ENCODE measurements around the gene TBPL2.
"Not testable (repeated sequence)": the region's sequence is repeated elsewhere in the genome, so short reads cannot be mapped to it uniquely, and the experiment has no call there.

Gene TBPL2

DNA sequence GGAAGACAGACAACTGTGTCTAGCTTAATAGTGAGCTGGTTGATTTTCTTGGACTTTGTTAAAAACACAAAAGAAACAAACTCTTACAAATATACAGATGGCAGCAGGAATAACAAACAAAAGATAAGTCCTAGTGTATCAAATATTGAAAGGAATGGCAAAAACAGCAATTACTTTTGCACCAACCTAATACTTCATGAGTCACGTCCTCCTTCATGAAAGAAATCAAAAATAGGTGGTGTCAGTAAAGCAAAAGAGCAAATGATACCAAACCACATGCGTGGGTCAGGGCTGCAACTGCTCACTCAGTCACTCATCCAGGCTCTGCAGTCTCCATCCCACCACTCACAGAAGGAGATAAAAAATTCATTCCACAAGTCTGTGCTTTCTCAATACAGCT, 40.6 kb downstream of the TBPL2 start:
- peak; percentile 55 to 64 for ATAC-seq

DNA sequence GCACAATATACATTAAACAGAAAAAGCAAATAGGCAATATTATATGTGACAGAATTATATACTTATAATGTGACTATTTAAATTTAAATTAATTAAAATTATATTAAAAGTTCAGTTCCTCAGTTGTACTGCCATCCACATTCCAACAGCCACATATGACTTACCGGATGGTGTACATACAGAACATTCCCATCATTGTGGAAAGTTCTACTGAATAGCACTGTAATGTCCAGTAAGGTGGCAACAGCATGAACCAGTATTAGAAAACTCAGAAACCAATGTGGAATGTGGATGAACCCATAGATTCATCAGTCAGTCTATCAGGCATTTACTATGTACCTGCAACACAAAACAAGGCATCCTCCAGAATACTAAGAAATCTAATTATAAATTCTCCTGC, 41.2 kb downstream of the TBPL2 start:
- ATAC-seq, result no peak

DNA sequence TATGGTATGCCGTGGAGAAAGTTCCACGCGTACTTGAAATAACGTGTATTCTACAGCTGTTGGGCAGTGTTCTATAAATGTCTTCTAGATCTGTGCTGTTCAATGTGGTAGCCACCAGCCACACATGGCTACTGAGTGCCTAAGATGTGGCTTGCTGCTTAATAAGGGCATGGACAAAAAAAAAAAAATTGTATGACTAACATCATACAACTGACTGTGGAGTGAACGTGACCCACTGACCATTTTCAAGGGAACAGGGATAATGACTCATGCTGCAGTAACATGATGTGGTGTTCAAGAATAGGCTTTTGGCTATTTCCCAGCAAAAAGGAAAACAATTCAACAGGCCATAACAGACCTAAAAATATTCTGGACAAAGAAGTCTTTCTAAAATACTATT, 41.7 kb downstream of the TBPL2 start:
- no peak for ATAC-seq

DNA sequence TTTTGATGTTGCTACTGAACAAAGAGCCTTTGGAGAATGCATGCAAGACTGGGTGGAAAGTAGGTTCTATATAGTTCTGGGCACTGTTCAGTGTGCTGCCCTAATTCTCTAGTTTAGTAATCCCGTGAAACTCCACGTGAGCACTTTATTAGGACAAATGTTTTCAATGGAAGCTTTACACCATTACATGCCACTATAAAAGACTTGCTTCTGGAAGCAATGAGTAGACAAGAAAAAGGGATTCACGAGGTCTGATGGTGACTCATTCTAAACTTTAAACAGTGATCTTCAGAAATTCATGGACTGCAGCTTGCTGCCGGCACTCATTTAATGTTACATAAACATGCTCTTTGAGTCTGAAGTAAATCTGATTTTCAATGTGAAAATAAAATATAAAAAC, 51.1 kb downstream of the TBPL2 start:
- no peak for ATAC-seq

DNA sequence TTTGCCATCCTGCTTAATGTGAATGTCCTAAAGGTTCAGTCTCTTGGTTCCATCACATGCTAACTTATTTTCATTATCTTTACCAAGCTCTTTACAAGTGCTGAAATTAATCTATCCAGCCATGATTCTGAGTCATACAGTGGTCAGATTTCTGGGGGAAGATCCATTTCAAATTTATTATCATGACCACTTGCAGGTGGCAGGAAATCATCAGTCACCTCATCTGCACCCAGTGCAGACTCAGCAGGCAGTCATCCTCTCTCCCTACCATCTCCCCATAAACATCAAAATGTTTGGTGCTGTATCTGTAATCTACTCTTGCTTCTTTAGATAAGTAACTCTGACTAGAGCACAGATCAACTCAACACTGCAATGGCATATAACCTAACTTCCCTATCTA, 52.3 kb downstream of the TBPL2 start:
- peak; percentile 45 to 78 for ATAC-seq

DNA sequence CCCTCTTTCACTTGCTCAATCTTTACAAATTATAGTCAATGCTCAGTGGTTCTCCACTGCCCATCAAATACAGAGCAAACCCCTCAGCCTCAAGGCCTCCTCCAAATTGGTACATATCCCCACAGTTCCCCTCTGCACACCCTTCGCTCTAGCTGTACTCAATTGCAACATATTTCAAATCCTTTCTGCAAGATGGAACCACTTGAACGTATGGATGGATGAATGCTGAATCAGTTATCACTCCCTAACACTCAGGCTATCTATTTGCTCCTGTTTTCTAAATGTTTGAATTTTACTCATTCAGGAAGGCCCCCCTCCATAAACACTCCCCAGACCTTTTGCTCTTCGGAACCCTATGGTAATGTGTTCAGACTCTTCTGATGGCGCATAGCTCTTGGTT, 53.3 kb downstream of the TBPL2 start:
- no peak for ATAC-seq

DNA sequence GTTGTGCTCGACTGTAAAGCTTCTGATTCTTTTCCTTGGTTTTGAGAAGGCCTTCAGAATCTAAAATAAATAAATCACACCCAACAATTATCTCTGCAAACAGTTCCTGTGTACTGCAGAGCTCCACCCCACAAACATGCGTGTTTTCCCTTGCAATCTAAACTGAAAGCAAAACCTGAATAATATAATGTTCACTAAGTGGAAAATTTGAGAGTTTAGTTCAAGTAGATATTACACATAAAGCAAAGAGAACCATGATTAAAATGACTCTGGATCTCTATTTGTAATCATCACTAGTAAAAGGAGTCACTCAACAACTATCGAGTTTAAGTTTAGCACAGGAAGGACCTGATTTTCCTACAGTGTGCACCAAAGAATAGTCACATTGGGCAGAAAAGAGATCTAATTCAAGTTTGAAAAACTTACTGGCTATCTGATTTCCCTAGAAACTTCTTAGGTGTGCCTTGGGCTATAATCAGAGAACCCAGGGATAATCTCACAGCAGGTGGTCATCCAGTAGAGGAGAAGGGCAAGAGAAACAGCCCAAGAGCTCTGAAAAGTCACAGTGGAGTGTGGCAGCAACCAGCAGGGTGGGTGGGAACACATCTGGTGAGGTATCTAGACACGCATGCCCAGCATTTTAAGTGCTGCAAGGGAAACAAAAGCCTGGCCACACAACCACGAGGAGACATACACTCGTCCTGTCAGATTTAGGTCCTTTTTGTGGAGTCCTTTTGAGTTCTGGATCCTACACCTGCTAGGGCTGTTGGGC, 54.2 kb downstream of the TBPL2 start:
- peak; percentile 80 to 84 for ATAC-seq

DNA sequence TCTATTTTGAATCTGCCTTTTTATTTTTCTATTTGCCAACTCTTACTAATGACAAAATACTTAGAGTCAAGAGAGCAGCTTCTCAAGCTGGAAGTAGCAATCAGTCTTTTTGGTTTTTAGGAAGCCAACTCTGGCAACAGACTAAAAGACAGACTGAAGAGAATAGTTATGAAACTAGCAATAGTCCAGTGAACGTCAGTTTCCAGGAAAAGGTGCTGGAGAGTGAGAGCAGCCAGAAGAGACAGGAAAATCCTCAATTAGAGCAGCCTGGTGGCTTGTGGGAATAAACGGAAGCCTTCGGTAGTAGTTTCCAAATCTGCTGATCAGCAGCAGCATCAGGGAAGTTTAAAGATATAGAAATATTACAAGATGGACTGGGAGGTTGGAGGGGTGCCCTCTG, 55.9 kb downstream of the TBPL2 start:
- ATAC-seq, result no peak

DNA sequence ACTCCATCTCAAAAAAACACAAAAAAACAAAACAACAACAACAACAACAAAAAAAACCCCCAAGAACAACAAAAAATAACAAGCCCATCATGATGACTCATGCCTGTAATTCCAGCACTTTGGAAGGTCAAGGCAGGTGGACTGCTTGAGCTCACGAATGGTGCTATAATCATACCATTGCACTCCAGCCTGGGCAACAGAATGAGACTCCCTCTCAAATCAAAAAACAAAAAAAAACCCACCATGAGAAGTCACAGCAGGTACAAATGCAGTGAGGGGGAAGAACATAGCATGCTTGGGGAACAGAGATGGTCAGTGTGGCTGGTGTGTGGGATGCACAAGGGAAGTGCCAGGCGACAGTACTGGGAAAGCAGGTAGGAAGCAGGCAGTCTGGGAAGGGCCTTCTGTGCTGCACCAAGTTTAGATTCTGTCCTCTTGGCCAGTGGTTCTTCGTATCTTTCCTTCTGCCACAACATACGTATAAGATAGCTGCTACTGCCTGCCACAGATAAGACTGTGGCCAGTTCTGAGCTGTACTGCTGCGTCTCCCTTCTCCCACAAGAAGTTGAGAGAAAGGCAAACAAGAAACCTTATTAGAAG, 56.8 kb downstream of the TBPL2 start:
- ATAC-seq, result no peak

DNA sequence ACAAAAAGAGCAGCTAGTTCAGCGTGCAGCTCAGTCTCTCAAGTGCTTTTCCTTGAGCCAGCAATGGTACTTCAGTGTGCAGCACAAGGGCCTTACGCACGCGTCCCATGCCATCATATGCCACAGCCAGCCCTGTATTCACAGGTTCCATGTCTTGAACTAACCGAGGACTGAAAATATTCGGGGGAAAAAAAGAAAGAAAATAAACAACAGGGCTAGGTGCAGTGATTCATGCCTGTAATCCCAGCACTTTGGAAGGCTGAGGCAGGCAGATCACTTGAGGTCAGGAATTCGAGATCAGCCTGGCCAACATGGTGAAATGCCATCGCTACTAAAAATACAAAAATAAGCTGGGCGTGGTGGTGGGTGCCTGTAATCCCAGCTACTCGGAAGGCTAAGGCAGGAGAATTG, 57.4 kb downstream of the TBPL2 start:
- not testable (repeated sequence) for ATAC-seq

DNA sequence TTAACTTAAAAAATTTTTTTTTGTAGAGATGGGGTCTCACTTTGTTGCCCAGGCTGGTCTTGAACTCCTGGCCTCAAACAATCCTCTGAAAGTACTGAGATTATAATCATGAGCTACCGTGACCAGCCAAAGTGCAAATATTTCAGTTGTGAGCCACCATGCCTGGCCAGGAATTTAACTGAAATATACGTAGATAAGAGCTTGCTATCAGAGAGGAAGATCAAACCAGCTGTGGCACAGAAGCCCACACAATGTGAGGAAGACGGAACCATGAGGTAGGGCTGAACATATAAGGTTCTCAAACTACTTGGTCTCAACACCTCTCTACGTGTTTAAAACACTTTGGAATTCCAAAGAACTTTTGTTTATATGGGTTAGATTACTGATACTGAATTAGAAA, 57.9 kb downstream of the TBPL2 start:
- ATAC-seq, result no peak

DNA sequence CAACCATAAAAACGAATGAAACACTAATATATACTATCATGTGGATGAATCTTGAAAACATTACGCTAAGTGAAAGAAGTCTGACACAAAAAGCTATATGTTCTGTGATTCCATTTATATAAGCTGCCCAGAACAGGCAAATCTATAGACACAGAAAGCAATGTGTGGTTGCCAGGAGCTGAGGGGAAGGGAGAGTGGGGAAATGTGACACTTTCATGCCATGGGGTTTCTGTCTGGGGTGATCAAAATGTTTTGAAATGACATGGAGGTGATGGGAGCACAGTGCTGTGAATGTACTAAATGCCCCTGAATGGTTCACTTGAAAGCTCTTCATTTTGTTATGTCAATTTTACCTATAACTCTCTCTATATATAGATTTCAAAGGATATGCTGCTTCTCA, 58.9 kb downstream of the TBPL2 start:
- no peak for ATAC-seq

DNA sequence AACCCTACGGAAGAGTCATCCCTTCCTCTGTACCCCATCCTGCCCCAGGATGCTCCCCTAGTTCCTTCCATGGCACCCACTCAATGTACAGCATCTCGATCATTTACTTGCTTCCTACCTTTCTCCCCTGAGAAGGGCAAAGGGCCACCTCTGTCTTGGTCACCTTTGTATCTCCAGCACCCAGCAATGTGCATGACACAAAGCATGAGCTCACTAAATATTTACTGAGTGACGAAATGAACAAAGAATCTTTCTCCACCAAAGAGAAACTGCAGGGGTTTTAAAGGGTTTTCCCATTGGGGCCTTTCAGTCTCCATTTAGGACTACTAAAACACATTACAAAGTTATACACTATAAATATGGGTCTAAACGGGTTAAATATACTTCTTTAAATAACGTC, 59.4 kb downstream of the TBPL2 start:
- no peak for ATAC-seq

DNA sequence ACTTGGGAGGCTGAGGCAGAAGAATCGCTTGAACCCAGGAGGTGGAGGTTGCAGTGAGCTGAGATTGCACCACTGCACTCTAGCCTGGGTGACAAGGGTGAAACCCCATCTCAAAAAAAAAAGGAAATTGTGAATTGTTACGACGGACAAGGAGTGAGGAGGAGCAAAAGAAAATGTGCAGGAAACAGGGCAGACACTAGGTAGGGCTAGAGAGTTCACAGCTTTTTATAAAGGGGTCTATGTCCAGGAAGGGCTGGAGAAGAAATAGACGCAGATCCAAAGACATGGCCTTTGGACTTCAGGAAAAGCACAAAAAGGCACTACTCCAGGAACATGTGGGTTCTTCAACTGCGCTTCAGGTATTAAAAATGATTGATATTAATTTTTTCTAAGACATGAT, 63.2 kb downstream of the TBPL2 start:
- no peak for ATAC-seq

DNA sequence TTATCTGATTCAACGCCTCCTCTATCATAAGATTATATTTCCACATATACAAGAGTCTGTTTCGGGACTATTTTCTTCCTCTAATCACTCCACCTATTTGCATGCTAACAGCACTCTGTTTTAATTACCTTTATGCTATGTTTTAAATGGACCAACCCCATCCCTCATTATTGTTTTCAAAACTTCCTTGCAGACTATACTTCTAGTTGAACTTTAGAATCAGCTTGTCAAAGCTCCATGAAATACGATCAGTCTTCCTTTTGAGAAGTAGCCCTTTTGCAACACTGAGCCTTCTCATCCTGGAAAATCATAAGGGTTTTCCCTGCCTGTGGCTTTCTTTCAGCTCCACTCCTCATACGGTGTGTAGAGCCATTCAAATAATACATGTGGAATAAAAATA, 65.6 kb downstream of the TBPL2 start:
- ATAC-seq, result peak; percentile 14 to 28

DNA sequence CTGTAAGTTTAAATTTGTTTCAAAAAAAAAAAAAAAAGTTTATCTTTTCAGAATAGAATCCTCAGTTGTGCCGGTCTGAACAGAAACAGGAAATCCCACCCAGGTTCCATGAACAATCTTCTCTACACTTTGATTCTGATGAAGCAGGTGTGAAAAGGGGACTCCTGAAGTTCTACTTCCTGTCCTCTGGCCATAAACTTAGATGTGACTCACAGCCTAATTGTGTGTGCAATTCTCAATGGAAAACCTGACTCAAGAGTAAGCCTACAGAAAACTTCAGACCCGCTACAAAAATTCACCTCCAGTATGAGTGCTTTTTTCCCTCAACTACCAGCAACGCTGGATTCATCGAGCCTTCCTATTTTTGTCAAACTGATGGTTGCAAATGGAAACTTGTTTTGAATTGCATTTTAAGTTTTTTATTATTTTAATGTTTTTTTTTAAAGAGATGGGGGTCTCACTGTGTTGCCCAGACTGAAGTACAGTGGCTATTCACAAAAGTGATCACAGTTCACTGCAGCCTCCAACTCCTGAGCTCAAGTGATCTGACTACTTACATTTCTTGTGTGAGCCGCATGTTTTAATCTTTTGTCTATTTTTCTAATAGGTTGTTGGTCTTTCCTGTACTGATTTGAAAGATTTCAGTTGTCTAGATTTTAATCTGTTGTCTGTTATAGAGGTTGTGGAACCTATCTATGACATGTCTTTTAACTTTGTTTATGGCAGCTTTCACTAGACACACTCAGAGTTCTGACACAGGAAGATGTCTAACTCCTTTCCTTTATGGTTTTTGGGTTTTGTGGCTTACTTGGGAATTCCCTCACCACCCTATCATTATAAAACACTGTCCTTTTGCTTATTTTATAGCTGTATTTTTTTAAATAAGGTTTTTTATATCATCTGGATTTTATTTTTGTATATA, 66.4 kb downstream of the TBPL2 start:
- ATAC-seq, result peak; percentile 82 to 88

DNA sequence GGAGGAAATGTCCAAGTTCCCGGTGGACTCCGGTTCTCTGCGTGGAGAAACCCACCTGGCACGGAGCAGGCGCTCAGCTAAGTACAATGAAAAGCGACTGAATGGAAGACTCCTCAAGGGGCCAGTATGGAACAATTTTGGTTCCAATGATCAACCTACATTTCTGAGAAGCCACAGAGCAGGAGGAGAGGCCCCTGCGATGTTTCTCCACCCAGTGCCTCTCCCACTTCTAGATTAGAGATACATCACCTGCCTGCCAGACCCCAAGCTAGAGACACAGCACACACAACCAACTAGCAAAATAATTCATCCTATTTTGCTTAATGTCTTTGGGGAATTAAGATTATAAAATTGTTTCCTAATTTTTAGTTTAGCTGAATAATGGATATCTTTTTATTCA, 67.6 kb downstream of the TBPL2 start:
- ATAC-seq, result no peak

DNA sequence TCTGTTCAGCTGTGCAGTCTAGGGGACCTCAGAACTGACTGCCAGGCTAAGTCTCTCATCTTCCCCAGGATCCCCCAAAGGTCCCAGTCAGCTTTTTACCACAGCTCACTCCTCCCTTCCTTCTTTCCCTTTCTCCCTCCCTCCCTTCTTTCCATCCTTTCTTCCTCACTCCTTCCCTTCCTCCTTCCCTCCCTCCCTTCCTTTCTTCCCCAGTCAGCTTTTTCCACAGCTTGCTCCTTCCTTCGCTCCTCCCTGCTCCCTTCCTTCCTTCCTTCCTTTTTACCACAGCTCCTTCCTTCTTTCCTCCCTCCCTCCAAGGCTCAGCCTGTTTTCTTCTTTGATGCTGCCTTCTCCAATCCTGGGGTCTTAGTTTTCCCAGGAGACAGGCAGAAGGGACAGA, 68.0 kb downstream of the TBPL2 start:
- ATAC-seq, result no peak

DNA sequence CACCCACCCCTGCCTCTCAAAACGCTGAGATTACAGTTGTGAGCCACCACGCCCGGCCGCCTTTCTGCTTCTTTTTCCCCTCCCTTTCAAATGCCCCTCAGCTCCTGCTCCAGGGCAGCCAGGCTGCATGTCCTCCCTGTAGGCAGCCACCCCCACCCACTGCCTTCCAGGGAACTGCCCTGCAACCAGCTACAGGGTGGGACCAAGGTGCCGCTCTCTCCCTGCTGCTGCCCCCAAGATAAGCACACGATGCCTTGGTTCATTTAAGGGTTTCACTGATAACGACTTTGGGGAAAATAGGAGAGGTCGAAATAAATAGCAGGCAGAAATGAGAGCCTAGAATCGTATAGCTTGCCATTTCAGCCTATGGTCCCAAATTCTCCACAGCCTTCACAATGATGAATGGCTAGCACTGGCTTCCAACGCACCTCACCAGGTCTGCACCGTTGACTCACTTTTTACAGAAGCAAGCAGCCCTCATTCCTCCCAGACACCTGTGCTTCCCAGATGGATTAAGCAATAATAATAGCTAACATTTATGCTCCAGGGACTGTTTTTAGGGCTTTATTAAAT, 69.4 kb downstream of the TBPL2 start:
- ATAC-seq, result no peak

DNA sequence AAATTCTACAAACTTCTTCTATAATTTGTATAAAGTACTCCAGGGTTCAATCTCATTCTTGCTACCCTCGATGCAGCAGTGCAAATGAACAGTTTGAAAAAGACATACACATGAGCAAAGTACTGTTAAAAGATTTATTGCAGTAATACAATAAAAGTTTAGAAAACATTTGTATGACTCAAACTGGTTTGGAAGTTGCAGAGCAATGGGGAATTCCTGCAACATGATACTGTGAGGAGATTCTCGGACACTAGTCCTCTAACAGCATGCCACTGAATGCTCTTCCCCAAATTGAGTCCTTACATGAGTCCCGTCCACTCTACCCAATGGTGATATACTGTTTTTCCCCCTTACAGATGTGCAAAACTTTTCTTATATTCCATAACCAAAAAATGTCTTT, 74.1 kb downstream of the TBPL2 start:
- ATAC-seq, result no peak
